NOMO-1 (cell line): Measurements from ENCODE around the gene TOM1.

Experiments used
- DNase-seq, 2 experiments: peaks; one replicate each; lab custom pipeline; 2025; ENCODE audit not compliant: unreplicated experiment in 2 of 2; lab: John Stamatoyannopoulos, UW

The TOM1 gene

GRCh38 chr22:35363566-35364086 lies 63.9 kb downstream of the TOM1 start:
- DNase-seq: no peak

GRCh38 chr22:35364230-35364629 lies 64.5 kb downstream of the TOM1 start:
- peak in 1 of 2 experiments; percentile 35 for DNase-seq

- peak; percentile 47 to 79 for DNase-seq
Observed at GRCh38 chr22:35367331-35367886, 67.7 kb downstream of the TOM1 start.

- DNase-seq: no peak
Observed at GRCh38 chr22:35368386-35368785, 68.7 kb downstream of the TOM1 start.

- no peak for DNase-seq
Observed at GRCh38 chr22:35369996-35370395, 70.3 kb downstream of the TOM1 start.

GRCh38 chr22:35373781-35374180 lies 74.1 kb downstream of the TOM1 start:
- DNase-seq: no peak

- DNase-seq: peak in 1 of 2 experiments; percentile 17
Observed at GRCh38 chr22:35375031-35375430, 75.3 kb downstream of the TOM1 start.

GRCh38 chr22:35375526-35375925 lies 75.8 kb downstream of the TOM1 start:
- no peak for DNase-seq

- DNase-seq: peak; percentile 97 to 99
Observed at GRCh38 chr22:35376728-35377472, 77.2 kb downstream of the TOM1 start.

- peak in 1 of 2 experiments; percentile 23 for DNase-seq
Observed at GRCh38 chr22:35377735-35378134, 78.0 kb downstream of the TOM1 start.

GRCh38 chr22:35378621-35379020 lies 78.9 kb downstream of the TOM1 start:
- no peak for DNase-seq

GRCh38 chr22:35379146-35379993 lies 79.7 kb downstream of the TOM1 start:
- no peak for DNase-seq

- no peak for DNase-seq
Observed at GRCh38 chr22:35380013-35380412, 80.3 kb downstream of the TOM1 start.

GRCh38 chr22:35380537-35381423 lies 81.1 kb downstream of the TOM1 start, which contains the start of gene HMOX1:
TSS of gene HMOX1 (plus strand) at chr22:35381096. CDS start at chr22:35381174, 78 bp downstream.
- peak; percentile 67 to 78 for DNase-seq

- no peak for DNase-seq
Observed at GRCh38 chr22:35381424-35382009, 81.8 kb downstream of the TOM1 start.

- no peak for DNase-seq
Observed at GRCh38 chr22:35383679-35384071, 84.0 kb downstream of the TOM1 start.

GRCh38 chr22:35384527-35384926 lies 84.8 kb downstream of the TOM1 start:
- no peak for DNase-seq

- no peak for DNase-seq
Observed at GRCh38 chr22:35384975-35385588, 85.4 kb downstream of the TOM1 start.

GRCh38 chr22:35386670-35387288 lies 87.1 kb downstream of the TOM1 start:
- no peak for DNase-seq
